ENCODE data around the gene RSBN1L. TPM values are rescaled to one million over a fixed set of nuclear protein-coding genes. Genes with fewer than 3 reads are reported as not detected.
"Not testable (repeated sequence)": the region's sequence is repeated elsewhere in the genome, so short reads cannot be mapped to it uniquely, and the experiment has no call there.

Gene RSBN1L
- total and polyA plus RNA-seq, 2 donors (not counting 3 experiments of a cell fraction or from before 2014, with no cell fraction given) = 3.0 to 13.1 TPM

DNA sequence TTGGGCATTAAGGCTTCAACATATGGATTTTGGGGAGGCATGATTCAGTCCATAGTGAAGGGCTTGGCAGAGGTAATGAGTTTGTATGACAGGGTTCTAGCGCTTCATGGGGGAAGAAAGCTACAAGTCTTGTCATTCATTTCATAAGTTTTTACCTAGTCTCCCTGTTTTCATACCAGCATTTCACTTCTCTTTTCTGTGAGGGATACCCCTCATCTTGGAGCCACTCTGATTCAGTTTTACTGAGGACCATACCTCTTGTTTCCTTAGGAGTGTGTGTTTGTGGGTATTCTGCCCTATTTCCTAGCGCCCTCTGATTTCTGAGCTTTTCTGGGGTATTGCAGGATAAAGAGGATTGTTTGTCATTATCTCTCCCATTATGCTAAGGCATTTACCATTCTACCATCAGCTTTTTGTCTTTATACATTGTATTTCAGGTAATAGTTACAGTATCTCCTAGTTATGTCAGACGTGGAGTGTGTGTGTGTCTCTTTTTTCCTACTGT, 6.8 kb downstream of the RSBN1L start:
- POLR2A ChIA-PET = interaction anchor here (0.7 kb wide), 2 partner anchors 197 to 453 kb away, joined by 3 to 14 read pairs; no protein-coding TSS in a partner anchor
- BruUV-seq (replicated peaks) = no TSS peak

GRCh38 chr7:77703669-77704068, 7.4 kb downstream of the RSBN1L start:
- intact Hi-C loops (cut with micrococcal nuclease); H3K9me1 ChIP-seq (replicated peaks; ENCODE audit: control insufficient read depth, extremely low read depth, insufficient read depth, low read length): not testable (repeated sequence)
- CTCF ChIA-PET = interaction anchor here (1.1 kb wide), 2 partner anchors 28 to 52 kb away, joined by 3 to 7 read pairs; no protein-coding TSS in a partner anchor

More for the DNA sequence above, 6.8 kb downstream of the RSBN1L start:
- no peak for DNase-seq (ENCODE audit: low read depth, low spot score)
- Histone ChIP-seq H3K27me3 (ENCODE audit: control insufficient read depth in 2 of 2, insufficient read depth in 2 of 2, low read length in 2 of 2) (no peaks in the 10 kb centered on the region), H3K9ac (replicated peaks; ENCODE audit: extremely low read depth, insufficient read depth, low read length) (no peak overlapping the region), H2AFZ (ENCODE audit: low read depth, low read length) (no peak overlapping the region), H3K9me3 (replicated peaks; ENCODE audit: control insufficient read depth, insufficient read depth, low read length) (no peaks in the 10 kb centered on the region), H3K27ac (ENCODE audit: insufficient read depth, low read depth, low read length) (no peak overlapping the region), H3K9me1 (replicated peaks; ENCODE audit: control insufficient read depth, extremely low read depth, insufficient read depth, low read length) (no peaks in the 10 kb centered on the region), H3K36me3 (ENCODE audit: control insufficient read depth in 2 of 2, extremely low read depth in 1 of 2, insufficient read depth in 2 of 2, low read length in 2 of 2) (no peaks in the 10 kb centered on the region), H4K20me1 (replicated peaks; ENCODE audit: control insufficient read depth, extremely low read depth, insufficient read depth, low read length) (peaks cover 3% of the 10 kb centered on the region), H3K4me2 (ENCODE audit: insufficient read depth, low read length) (no peak overlapping the region), H3K4me3 (replicated peaks in 1 of 3; ENCODE audit: insufficient read depth in 1 of 3, low read depth in 1 of 3, low read length in 3 of 3) (no peak overlapping the region), H3K4me1 (ENCODE audit: control insufficient read depth, extremely low read depth, insufficient read depth, low read length) (peaks cover 14% of the 10 kb centered on the region), H3K79me2 (ENCODE audit: control insufficient read depth, insufficient read depth, low read length) (peaks cover 83% of the 10 kb centered on the region)
- FAIRE-seq = no peak
- CTCF ChIA-PET = interaction anchor here (1.1 kb wide), 2 partner anchors 28 to 51 kb away, joined by 3 to 7 read pairs; no protein-coding TSS in a partner anchor
- dilution Hi-C loops (cut with MboI; ENCODE audit: extremely low pct_ligation_motif_present, low sequenced_read_pairs) (no loop called here), intact Hi-C loops (cut with micrococcal nuclease) (no loop called here)
- TF ChIP-seq FOS (IDR thresholded peaks at IDR 0.05; ENCODE audit: borderline replicate concordance, insufficient read depth, low read length) (no peak), POLR2A (IDR thresholded peaks at IDR 0.05; ENCODE audit: low read depth, low read length) (no peak), JUN (IDR thresholded peaks at IDR 0.05; ENCODE audit: borderline replicate concordance, insufficient read depth, insufficient read length, low read depth) (no peak), GATA2 (IDR thresholded peaks at IDR 0.05; ENCODE audit: insufficient read depth, insufficient read length, low read depth, low read length) (no peak), POLR2AphosphoS5 (IDR thresholded peaks at IDR 0.05; ENCODE audit: insufficient read depth, low read depth, low read length) (no peak), MAX (IDR thresholded peaks at IDR 0.05; ENCODE audit: insufficient read depth, insufficient read length) (no peak), MYC (IDR thresholded peaks at IDR 0.05; ENCODE audit: low read depth, low read length) (no peak), EZH2 (IDR thresholded peaks at IDR 0.05; ENCODE audit: borderline replicate concordance, low read depth, low read length, severe bottlenecking) (no peak)
- TF ChIP-seq, protein P1, sequence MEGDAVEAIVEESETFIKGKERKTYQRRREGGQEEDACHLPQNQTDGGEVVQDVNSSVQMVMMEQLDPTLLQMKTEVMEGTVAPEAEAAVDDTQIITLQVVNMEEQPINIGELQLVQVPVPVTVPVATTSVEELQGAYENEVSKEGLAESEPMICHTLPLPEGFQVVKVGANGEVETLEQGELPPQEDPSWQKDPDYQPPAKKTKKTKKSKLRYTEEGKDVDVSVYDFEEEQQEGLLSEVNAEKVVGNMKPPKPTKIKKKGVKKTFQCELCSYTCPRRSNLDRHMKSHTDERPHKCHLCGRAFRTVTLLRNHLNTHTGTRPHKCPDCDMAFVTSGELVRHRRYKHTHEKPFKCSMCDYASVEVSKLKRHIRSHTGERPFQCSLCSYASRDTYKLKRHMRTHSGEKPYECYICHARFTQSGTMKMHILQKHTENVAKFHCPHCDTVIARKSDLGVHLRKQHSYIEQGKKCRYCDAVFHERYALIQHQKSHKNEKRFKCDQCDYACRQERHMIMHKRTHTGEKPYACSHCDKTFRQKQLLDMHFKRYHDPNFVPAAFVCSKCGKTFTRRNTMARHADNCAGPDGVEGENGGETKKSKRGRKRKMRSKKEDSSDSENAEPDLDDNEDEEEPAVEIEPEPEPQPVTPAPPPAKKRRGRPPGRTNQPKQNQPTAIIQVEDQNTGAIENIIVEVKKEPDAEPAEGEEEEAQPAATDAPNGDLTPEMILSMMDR (IDR thresholded peaks at IDR 0.05; ENCODE audit: extremely low read depth in 1 of 2, insufficient read depth in 1 of 2, low read depth in 1 of 2, low read length in 2 of 2) = no peak

More at GRCh38 chr7:77703669-77704068, 7.4 kb downstream of the RSBN1L start:
- H3K4me1 ChIP-seq (ENCODE audit: control insufficient read depth, extremely low read depth, insufficient read depth, low read length); H2AFZ ChIP-seq (ENCODE audit: low read depth, low read length); H3K9me3 ChIP-seq (replicated peaks; ENCODE audit: control insufficient read depth, insufficient read depth, low read length); H3K27ac ChIP-seq (ENCODE audit: insufficient read depth, low read depth, low read length); FAIRE-seq; DNase-seq (ENCODE audit: low read depth, low spot score); H3K4me2 ChIP-seq (ENCODE audit: insufficient read depth, low read length); H3K27me3 ChIP-seq (ENCODE audit: control insufficient read depth in 2 of 2, insufficient read depth in 2 of 2, low read length in 2 of 2); dilution Hi-C loops (cut with MboI; ENCODE audit: extremely low pct_ligation_motif_present, low sequenced_read_pairs); BruUV-seq (replicated peaks); H4K20me1 ChIP-seq (replicated peaks; ENCODE audit: control insufficient read depth, extremely low read depth, insufficient read depth, low read length); H3K4me3 ChIP-seq (replicated peaks in 1 of 3; ENCODE audit: insufficient read depth in 1 of 3, low read depth in 1 of 3, low read length in 3 of 3); H3K36me3 ChIP-seq (ENCODE audit: control insufficient read depth in 2 of 2, extremely low read depth in 1 of 2, insufficient read depth in 2 of 2, low read length in 2 of 2); H3K9ac ChIP-seq (replicated peaks; ENCODE audit: extremely low read depth, insufficient read depth, low read length): not testable (repeated sequence)
- POLR2A ChIA-PET = interaction anchor here (0.7 kb wide), 1 partner anchor 196 kb away, joined by 14 read pairs; no protein-coding TSS in a partner anchor
- peaks cover 82% of the 10 kb centered on the region for H3K79me2 ChIP-seq (ENCODE audit: control insufficient read depth, insufficient read depth, low read length)
